ACC112 (cell line): ENCODE data around the gene KRTAP1-3.
"Not testable (repeated sequence)": the region's sequence is repeated elsewhere in the genome, so short reads cannot be mapped to it uniquely, and the experiment has no call there.

Source experiments
- H2AFZ ChIP-seq: fragments of 200-600 bp; sonication (generic); one replicate; pipeline ENCODE4 v1.6.0; 2017; ENCODE audit warnings: antibody characterized with exemption, low read length; ENCODE audit not compliant: unreplicated experiment
- H3K27ac ChIP-seq: fragments of 200-600 bp; sonication (generic); 2 replicates; pipeline ENCODE4 v1.5.1; 2014; ENCODE audit warnings: low read depth, mild to moderate bottlenecking, antibody characterized with exemption, low read length, moderate library complexity
- H3K27me3 ChIP-seq: fragments of 200-600 bp; sonication (generic); 2 replicates; pipeline ENCODE4 v1.6.1; 2014; ENCODE audit warnings: mild to moderate bottlenecking, antibody characterized with exemption, low read length, moderate library complexity, mixed read lengths; ENCODE audit not compliant: insufficient read depth
- H3K36me3 ChIP-seq: fragments of 200-600 bp; sonication (generic); 2 replicates; pipeline ENCODE4 v1.6.1; 2016; ENCODE audit warnings: mild to moderate bottlenecking, antibody characterized with exemption, low read length, moderate library complexity, mixed read lengths; ENCODE audit not compliant: insufficient read depth
- H3K4me1 ChIP-seq: fragments of 200-600 bp; sonication (generic); one replicate; pipeline ENCODE4 v1.6.1; 2016; ENCODE audit warnings: low read length, mixed read lengths; ENCODE audit not compliant: insufficient read depth, unreplicated experiment, control insufficient read depth
- H3K4me3 ChIP-seq: fragments of 200-600 bp; sonication (generic); 2 replicates; pipeline ENCODE4 v1.5.1; 2014; ENCODE audit warnings: mild to moderate bottlenecking, low read depth, low read length
- H3K79me2 ChIP-seq: fragments of 200-600 bp; sonication (generic); one replicate; pipeline ENCODE4 v1.6.0; 2016; ENCODE audit warnings: low read length; ENCODE audit not compliant: control insufficient read depth, unreplicated experiment, insufficient read depth

KRTAP1-3 gene

GRCh38 chr17:41054025-41054424 lies 19.4 kb upstream of the KRTAP1-3 start:
- H3K79me2 ChIP-seq: no peaks in the 10 kb centered on the region
- H3K4me3 ChIP-seq: no peak overlapping the region
- H3K36me3 ChIP-seq: 0 out of 2 replicates have a peak, but pooled peaks cover 4% of the 10 kb centered on the region
- H2AFZ ChIP-seq: no peak overlapping the region
- no peak overlapping the region for H3K27ac ChIP-seq
- H3K4me1 ChIP-seq: peaks cover 10% of the 10 kb centered on the region
- no peaks in the 10 kb centered on the region for H3K27me3 ChIP-seq

GRCh38 chr17:41052566-41052965 lies 17.9 kb upstream of the KRTAP1-3 start:
- Histone ChIP-seq H3K4me3 (no peak overlapping the region), H3K4me1 (peaks cover 13% of the 10 kb centered on the region), H3K36me3 (0 out of 2 replicates have a peak, but pooled peaks cover 4% of the 10 kb centered on the region), H3K79me2 (no peaks in the 10 kb centered on the region), H2AFZ (no peak overlapping the region), H3K27ac (no peak overlapping the region), H3K27me3 (no peaks in the 10 kb centered on the region)

GRCh38 chr17:41049110-41049509 lies 14.4 kb upstream of the KRTAP1-3 start:
- 0 out of 2 replicates have a peak, but pooled peaks cover 4% of the 10 kb centered on the region for H3K36me3 ChIP-seq
- H3K4me3 ChIP-seq: peak overlapping the region; percentile 35; the same call in 1 of the 2 replicates
- H3K27ac ChIP-seq: peak overlapping the region; percentile 87
- H3K4me1 ChIP-seq: peaks cover 13% of the 10 kb centered on the region
- H3K79me2 ChIP-seq: no peaks in the 10 kb centered on the region
- peak overlapping the region; percentile 26 for H2AFZ ChIP-seq
- H3K27me3 ChIP-seq: no peaks in the 10 kb centered on the region

- Histone ChIP-seq H3K27ac (peak overlapping the region; percentile 87), H3K4me1 (peaks cover 13% of the 10 kb centered on the region), H3K36me3 (0 out of 2 replicates have a peak, but pooled peaks cover 4% of the 10 kb centered on the region), H3K4me3 (peak overlapping the region; percentile 35), H2AFZ (peak overlapping the region; percentile 26), H3K79me2 (no peaks in the 10 kb centered on the region), H3K27me3 (no peaks in the 10 kb centered on the region)
These were observed 13.8 kb upstream of the KRTAP1-3 start for GRCh38 chr17:41048441-41048840.

- H2AFZ ChIP-seq, H3K27me3 ChIP-seq, H3K79me2 ChIP-seq, H3K36me3 ChIP-seq, H3K4me3 ChIP-seq: not testable (repeated sequence)
- Histone ChIP-seq H3K4me1 (peaks cover 13% of the 10 kb centered on the region), H3K27ac (peak within 1 kb of the TSS; percentile 87)
These were observed 12.2 kb upstream of the KRTAP1-3 start, which contains the start of gene KRTAP2-1 for GRCh38 chr17:41046735-41047465. Gene KRTAP2-1, minus strand, starts transcription at chr17:41047316. Its CDS starts 49 bp downstream, at chr17:41047267.

GRCh38 chr17:41042953-41043352 lies 8.3 kb upstream of the KRTAP1-3 start:
- Histone ChIP-seq H3K4me3 (no peak overlapping the region), H3K4me1 (no peaks in the 10 kb centered on the region), H3K36me3 (0 out of 2 replicates have a peak, but pooled peaks cover 3% of the 10 kb centered on the region), H3K27ac (no peak overlapping the region), H3K27me3 (no peaks in the 10 kb centered on the region), H2AFZ (no peak overlapping the region), H3K79me2 (no peaks in the 10 kb centered on the region)

GRCh38 chr17:41040783-41041571 lies 6.3 kb upstream of the KRTAP1-3 start, which contains the start of gene KRTAP1-1:
Gene KRTAP1-1, minus strand, starts transcription at chr17:41041450. Its CDS starts 53 bp downstream, at chr17:41041397.
- not testable (repeated sequence) for H3K4me3 ChIP-seq, H3K79me2 ChIP-seq, H2AFZ ChIP-seq, H3K27ac ChIP-seq, H3K4me1 ChIP-seq, H3K27me3 ChIP-seq, H3K36me3 ChIP-seq

- no peak overlapping the region for H3K27ac ChIP-seq
- H3K4me3 ChIP-seq: no peak overlapping the region
- no peaks in the 10 kb centered on the region for H3K4me1 ChIP-seq
- H3K79me2 ChIP-seq: no peaks in the 10 kb centered on the region
- no peaks in the 10 kb centered on the region for H3K36me3 ChIP-seq
- H2AFZ ChIP-seq: no peak overlapping the region
- H3K27me3 ChIP-seq: no peaks in the 10 kb centered on the region
These were observed 3.2 kb upstream of the KRTAP1-3 start for GRCh38 chr17:41037853-41038350.

GRCh38 chr17:41029633-41030245 lies 4.9 kb downstream of the KRTAP1-3 start, which contains the start of gene KRTAP1-4:
Gene KRTAP1-4, minus strand, starts transcription at chr17:41030195. Its CDS starts 117 bp downstream, at chr17:41030078.
- no peaks in the 10 kb centered on the region for H3K27me3 ChIP-seq
- no peaks in the 10 kb centered on the region for H3K79me2 ChIP-seq
- H3K36me3 ChIP-seq: no peaks in the 10 kb centered on the region
- no peak within 1 kb of the TSS for H3K27ac ChIP-seq
- no peak within 1 kb of the TSS for H2AFZ ChIP-seq
- H3K4me3 ChIP-seq: no peak within 1 kb of the TSS
- H3K4me1 ChIP-seq: peaks cover 20% of the 10 kb centered on the region
